NCI-H524 (cell line): ENCODE results near the gene OPHN1.
"Not testable (repeated sequence)": the region's sequence is repeated elsewhere in the genome, so short reads cannot be mapped to it uniquely, and the experiment has no call there.

Source experiments
- DNase-seq, 2 experiments: peaks; one replicate each; lab custom pipeline; 2025; lab: John Stamatoyannopoulos, UW

Gene OPHN1

GRCh38 chrX:68358679-68359078 lies 74.6 kb downstream of the OPHN1 start:
- no peak for DNase-seq

DNA sequence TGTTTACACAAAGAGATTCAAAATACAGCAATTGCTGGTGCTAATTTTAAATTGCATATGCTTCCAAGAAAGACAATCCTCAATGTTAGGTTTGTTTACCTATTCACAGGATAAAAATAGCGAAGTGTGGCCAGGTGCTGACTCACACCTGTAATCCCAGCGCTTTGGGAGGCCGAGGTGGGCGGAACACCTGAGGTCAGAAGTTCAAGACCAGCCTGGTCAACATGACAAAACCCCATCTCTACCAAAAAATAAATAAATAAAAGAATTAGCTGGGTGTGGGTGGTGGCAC lies 77.7 kb downstream of the OPHN1 start:
- no peak for DNase-seq

DNA sequence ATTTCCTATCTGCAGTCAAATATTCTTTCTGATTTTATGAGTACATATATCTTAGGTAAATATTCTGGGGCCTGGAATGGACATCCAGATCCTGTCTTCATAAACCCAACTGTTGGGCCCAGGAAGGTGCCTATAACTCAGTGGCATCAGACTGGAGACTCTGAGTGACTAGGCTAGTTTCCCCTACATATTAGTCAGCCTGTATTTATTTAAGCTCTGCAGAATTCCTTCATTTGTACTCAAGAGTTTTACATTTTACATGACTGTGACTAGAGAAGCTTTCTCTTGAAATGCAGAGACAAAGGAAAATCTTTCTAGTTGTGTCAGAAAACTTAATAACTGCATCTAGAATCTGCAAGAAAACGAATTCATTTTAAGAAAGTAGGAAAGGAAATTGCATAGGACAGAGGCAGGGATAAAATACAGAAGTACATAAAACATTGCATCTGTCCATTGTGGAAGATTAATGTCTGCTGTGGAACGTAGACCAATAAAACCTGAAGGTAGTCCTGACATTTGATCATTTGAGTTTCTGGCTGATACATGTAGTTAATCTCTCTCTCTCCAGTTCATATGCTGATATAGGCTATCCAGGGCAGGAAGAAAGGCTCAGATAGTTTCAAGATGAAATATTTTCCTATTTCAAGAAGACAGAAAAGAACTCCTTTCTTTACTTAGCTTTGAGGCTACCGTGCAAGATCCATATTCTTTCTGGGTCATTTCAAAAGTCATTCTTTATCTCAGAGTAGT lies 78.2 kb downstream of the OPHN1 start:
- no peak for DNase-seq

DNA sequence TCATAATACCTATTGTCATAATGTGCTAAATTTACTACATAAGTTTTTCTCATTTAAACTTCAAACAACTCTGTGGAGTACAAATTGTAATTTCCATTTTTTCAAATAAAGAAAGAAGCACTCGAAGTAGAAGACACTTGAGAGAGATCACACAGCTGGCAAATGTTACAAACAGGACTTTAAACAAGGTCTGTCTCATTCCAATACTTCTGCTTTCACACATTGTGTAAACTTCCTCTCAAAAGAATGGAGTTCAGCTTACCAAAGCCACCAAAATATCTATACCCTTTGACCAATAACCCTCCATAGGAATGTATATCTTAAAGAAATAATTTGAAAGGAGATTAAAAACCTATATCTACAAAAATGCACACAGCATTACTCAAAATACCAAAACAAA lies 88.3 kb downstream of the OPHN1 start:
- no peak for DNase-seq

GRCh38 chrX:68343551-68343950 lies 89.7 kb downstream of the OPHN1 start:
- no peak for DNase-seq

DNA sequence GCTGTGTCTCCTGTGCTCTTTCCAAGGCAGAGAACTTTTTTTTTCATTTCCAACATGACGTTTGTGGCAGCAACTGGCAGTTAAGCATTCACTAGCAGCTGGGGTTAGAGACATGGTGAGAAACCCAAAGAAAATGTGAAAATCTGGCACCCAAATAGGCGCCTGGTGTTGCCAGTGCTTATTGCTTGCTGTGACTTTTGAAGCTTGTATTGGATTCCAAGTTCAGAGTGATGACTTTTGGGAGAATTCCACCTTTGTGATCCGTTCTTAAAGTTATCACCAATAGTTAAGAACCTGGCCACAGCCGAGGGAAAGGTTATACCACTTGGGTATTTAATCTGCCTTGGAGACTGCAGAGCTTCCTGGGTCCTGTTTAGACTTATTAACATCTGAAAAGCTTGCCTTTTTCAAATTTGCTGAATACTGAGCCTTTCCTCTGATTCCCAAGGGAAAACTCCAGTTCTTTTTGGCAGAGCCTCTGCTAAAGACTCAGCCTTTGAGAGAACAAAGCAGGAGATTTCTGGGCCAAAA lies 101.0 kb downstream of the OPHN1 start:
- DNase-seq, result no peak

DNA sequence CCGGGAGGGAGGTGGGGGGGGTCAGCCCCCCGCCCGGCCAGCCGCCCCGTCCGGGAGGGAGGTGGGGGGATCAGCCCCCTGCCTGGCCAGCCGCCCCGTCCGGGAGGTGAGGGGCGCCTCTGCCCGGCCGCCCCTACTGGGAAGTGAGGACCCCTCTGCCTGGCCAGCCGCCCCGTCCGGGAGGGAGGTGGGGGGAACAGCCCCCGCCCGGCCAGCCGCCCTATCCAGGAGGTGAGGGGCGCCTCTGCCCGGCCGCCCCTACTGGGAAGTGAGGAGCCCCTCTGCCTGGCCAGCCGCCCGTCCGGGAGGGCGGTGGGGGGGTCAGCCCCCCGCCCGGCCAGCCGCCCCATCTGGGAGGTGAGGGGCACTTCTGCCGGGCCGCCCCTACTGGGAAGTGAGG lies 106.5 kb downstream of the OPHN1 start:
- not testable (repeated sequence) for DNase-seq

GRCh38 chrX:68307769-68308168 lies 125.5 kb downstream of the OPHN1 start:
- no peak for DNase-seq

GRCh38 chrX:68304602-68305001 lies 128.7 kb downstream of the OPHN1 start:
- DNase-seq, result no peak

DNA sequence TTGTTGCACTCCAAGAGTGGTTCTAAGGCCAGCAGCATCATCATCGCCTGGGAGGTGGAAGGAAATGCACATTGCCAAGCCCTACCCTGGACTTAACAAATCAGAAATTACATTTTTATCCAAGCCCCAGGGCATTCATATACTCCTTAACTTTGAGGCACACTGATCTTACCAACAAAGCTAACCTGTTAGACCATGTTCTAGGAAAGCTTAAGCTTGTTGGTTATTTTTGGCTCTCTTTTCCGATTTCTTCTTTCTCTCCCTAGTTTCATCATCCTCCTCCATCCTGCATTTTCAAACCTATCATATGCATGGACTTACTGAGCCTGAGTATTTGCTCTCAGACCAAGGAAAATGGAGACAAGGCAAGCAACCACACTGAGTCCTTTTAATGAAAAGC lies 133.4 kb downstream of the OPHN1 start:
- no peak for DNase-seq

GRCh38 chrX:68292471-68292870 lies 140.8 kb downstream of the OPHN1 start:
- DNase-seq, result no peak

DNA sequence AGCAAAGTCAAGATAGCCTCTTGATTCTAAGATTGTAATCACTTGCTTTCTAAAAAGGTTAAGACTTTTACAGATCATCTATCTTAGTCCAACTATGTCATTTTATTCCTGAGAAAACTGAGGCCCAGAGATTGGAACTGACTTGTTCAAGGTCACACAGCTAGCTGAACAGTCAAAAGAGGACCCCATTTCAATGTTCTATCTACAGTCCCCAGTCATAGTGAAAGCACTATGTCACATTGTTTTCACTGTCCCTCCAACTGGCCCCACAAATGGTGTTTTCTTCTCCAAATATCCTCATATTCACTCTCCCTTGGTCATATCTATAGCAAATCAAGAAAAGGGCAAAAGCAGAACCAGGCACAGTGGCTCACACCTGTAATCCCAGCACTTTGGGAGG lies 145.2 kb downstream of the OPHN1 start:
- no peak for DNase-seq

DNA sequence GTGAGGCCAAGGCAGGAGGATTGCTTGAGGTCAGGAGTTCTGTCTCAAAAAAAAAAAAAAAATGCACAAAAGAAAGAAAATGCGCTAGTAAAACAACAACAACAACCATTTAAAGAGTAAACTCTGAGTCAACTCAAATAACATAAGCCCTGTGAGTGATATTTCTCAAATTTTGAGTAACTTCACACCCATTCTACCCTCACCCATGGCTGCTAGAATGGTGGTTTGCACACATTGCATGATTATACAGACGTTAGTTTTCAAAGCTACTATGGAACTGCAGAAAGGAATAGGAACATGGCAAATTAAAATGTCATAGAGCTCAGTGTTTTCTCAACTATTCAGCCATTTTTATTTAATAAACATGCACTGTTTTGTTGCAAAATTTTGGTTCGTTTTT lies 145.9 kb downstream of the OPHN1 start:
- DNase-seq, result no peak

GRCh38 chrX:68286980-68287379 lies 146.3 kb downstream of the OPHN1 start:
- no peak for DNase-seq

DNA sequence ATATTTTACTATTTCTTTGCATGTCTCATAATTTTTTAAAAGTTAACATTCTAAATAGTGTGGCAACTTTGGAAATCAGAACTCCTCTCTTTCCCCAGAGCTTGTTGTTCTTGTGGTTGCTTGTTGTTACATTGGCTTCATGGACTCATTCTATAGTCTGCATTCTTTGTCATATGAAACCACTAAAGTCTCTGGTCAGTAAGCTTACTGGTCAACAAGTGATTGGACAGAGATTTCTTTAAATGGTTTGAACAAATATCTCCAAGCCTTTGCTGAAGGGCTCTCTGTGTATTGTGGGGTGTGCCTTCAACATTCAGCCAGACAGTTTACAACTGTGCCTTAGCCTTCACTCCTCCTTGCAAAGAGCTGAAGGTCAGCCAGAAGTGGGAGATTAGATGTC lies 147.2 kb downstream of the OPHN1 start:
- no peak for DNase-seq

DNA sequence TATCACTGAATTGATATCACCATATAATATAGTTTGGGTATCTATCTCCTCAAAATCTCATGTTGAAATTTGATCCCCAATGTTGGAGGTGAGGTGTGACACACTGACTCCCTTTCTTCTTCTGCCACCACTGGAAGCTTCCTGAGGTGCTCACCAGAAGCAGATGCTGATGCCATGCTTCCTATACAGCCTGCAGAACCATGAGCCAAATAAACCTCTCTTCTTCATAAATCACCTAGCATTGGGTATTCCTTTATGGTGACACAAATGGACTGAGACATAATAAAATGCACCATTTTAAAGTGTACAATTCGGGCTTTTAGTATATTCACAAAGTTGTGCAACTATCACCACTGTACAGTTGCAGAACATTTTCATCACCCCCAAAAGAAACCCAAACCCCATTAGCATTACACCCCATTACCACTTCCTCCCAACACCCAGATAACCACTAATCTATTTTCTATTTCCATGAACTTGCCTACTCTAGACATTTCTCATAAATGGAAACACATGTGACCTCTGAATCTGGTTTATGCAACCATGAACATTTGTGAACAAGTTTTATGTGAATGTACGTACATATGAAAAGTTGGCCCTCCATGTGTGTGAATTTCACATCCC lies 148.9 kb downstream of the OPHN1 start:
- no peak for DNase-seq

DNA sequence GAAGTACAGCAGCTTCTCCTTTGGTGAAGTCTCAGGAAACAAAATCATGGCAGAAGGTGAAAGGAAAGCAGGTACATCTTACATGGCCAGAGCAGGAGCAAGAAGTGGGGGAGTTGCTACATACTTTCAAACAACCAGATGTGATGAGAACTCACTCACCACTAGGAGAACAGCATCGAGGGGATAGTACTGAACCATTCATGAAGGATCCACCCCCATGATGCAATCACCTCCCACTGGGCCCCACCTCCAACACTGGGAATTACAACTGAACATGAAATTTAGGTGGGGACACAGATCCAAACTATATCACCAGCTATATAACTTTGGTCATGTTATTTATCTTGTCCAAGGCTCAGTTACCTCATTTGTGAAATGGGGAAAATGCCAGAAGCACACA lies 159.4 kb downstream of the OPHN1 start:
- DNase-seq, result no peak

- DNase-seq, result not testable (repeated sequence)
Observed at GRCh38 chrX:68264793-68265192, 168.5 kb downstream of the OPHN1 start.

- no peak for DNase-seq
Observed at GRCh38 chrX:68261060-68261672, 172.1 kb downstream of the OPHN1 start.

DNA sequence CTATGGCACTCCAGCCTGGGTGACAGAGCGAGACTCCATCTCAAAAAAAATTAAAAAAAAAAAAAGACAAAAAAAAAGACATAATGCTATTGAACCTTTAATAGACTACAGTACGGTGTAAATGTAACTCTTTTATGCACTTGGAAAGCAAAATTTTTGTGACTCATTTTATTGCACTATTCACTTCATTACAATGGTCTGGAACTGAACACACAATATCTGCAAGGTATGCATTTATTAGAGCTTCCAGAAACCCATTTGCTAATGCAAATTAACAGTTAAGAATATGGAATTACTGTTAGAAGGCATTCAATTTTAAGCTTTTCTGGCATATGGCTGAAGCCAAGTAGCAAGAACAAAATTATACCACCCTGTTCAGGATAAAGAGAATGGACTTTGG lies 176.3 kb downstream of the OPHN1 start:
- no peak for DNase-seq

DNA sequence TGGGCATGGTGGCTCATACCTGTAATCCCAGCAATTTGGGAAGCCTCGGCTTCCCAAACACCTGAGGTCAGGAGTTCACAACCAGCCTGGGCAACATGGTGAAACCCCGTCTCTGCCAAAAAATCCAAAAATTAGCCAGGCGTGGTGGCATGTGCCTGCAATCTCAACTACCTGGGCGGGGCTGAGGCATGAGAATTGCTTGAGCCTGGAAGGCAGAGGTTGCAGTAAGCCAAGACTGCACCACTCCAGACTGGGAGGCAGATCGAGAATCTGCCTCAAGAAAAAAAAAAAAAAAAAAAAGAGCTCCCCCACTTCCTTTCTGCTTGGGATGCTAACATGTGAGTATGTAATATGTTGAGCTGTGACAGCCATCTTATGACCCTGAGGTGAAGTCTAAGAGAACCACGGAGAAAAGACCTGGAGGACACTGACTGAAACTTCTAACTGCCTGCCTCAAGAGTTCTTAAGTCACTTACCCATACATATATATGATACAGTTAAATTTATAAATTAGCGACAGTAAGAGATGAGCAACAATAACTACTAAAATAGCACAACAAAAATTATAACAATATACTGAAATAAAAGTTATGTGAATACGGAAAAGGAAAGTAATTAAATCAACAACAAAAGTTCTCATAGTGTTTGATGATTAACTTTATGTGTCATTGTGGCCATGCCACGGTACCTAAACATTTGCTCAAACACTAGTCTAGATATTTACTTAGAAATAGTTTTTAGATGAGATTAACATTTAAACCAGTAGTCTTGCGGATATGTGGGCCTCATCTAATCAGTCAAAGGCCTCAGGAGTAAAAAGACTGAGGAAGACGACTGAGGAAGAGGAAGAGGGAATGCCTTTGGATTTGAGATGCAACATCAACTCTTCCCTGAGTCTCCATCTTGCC lies 178.3 kb downstream of the OPHN1 start:
- DNase-seq, result no peak

DNA sequence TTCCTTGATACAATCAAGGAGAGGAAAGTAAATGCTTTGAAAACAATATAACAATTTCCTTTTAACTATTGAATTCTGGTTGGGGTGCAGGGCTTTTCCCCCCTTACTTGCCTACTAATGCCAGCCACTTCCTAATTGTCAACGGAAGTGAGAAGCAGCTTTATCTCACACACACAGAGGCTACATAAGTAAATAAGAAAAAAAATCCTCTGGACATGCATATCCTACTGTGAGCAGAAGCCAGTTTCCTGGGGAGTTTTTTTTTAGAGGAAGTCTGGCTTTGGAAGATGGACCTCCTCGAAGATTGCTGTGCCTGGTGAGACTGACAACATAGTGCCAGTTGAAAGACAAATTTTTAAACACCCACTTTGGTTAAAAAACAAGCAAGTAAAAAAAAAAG lies 180.6 kb downstream of the OPHN1 start:
- no peak for DNase-seq
